ENCODE measurements around the gene PTPRN2.

DNA sequence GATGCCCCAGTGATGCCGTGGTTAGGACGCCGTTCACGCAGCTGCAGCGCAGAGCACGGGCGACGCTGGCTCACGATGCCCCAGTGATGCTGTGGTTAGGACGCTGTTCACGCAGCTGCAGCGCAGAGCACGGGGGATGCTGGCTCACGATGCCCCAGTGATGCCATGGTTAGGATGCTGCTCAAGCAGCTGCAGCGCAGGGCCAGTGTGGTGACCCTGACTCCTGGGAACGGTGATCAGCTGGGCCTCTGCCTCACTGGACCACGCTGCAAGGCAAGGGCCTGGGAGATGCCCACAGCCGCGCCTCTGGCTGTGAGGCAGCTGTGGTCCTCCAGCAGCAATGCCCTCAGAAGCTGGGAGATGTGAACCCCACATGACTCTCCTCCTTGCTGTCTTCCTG, 970.2 kb downstream of the PTPRN2 start:
- TF ChIP-seq, protein P1, sequence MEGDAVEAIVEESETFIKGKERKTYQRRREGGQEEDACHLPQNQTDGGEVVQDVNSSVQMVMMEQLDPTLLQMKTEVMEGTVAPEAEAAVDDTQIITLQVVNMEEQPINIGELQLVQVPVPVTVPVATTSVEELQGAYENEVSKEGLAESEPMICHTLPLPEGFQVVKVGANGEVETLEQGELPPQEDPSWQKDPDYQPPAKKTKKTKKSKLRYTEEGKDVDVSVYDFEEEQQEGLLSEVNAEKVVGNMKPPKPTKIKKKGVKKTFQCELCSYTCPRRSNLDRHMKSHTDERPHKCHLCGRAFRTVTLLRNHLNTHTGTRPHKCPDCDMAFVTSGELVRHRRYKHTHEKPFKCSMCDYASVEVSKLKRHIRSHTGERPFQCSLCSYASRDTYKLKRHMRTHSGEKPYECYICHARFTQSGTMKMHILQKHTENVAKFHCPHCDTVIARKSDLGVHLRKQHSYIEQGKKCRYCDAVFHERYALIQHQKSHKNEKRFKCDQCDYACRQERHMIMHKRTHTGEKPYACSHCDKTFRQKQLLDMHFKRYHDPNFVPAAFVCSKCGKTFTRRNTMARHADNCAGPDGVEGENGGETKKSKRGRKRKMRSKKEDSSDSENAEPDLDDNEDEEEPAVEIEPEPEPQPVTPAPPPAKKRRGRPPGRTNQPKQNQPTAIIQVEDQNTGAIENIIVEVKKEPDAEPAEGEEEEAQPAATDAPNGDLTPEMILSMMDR (conservative IDR thresholded peaks at IDR 0.05; ENCODE audit: low read length) = no peak
- no peak for TF ChIP-seq EZH2phosphoT487 (IDR thresholded peaks at IDR 0.05; ENCODE audit: borderline replicate concordance, low read depth, low read length)

Measured in OCI-LY7 (cell line).